ELR (cell line): ENCODE results near the gene ACTC1.

Source experiments
- DNase-seq: peaks from one replicate; pipeline ENCODE4 v3.0.0-alpha.2; 2015; ENCODE audit warnings: low read depth

Gene ACTC1

DNA sequence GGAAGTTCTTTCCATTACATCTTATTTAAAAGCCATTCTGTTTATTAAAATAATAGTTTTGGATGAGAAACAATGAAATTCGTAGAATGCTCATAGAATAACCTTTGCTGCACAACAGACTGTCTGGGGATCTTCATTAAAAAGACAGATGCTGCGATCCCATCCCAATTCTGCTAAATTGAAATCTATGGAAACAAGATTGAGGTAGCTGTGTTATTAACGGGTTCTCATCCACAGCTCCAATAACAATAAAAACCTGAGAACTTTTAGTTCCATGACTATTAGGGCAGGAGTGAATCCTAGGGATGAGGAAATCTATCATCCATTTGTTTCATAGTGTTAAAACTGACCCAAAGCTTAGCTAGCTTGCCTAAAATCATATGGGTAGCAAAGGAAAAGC lies 38.1 kb downstream of the ACTC1 start:
- no peak for DNase-seq

DNA sequence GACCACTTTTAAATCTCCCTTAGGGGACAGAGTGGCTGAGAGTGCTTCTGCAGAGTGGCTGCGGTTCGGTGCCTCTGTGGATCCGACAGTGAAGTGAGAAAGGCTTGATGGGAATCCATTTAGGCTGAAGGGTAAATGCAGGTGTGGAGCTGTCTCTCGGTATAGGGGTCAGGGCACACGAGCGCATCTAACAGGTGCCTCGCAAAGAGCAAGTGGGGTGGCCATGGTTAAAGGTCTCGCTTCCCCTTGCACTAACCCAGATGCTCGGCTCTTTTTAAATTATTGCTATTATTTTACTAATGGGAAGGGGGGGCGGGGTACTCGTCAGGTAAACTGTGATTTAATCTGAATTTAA lies 40.0 kb downstream of the ACTC1 start:
- no peak for DNase-seq

DNA sequence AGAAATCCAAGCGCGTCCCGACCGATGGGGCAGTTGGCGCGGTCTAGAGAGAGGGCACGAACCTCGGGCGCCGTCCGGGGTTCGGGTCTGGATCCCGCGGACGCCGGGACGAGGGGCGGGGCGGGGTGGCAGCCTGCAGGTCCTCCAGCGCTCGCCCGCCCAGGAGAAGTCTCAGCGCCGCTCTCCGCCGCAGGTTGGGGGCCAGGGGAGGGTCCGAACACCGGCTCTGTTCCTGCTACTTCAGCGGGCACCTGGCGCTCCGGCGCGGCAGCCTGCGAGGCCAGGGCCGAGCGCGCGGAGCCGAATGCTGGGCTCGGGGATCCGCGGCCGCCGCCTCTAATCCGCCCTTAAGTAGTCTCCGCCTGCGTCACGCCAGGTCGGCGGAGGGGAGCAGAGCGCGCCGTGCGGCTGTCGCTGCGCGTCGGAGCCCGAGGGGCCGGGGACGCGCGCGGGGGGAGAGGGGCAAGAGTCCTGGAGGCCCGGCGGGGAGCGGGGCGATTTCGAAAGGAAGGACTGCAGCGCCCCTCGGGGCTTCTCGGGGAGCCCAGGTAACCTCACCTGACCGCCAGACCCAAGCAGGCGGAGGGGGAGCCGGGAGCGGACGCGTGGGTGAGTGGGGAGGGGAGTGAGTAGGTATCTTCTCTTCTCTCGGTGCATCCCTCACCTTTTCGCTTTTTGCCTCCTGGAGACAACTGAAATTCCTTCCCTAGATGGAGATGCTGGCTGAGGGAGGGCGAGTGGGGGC lies 40.5 kb downstream of the ACTC1 start, which contains the start of gene GJD2:
GJD2 (minus strand) TSS at position 325 of the 745 bp plus-strand sequence. CDS start 510 bp downstream, outside the sequence.
- DNase-seq, result no peak

DNA sequence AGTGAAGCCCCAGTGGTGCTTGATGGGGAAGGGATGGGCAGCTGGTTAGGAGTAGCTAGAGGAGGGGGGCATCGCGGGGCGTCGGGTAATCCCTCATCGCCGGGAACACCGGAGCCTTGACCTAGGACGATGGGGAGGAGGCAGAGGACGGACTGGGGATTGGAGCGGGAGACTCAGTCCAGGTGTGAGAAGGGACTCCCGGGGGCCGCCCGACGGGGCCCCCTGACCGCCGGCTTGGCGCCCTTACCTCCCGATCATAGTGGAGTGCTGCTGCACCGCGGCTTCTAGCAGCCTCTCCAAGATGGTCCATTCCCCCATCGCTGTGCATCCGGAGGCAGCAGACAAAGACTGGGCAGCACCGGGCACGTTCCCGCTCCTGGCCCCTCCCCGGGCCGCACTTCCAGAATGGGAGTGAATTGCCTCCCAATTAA lies 41.2 kb downstream of the ACTC1 start:
- no peak for DNase-seq

DNA sequence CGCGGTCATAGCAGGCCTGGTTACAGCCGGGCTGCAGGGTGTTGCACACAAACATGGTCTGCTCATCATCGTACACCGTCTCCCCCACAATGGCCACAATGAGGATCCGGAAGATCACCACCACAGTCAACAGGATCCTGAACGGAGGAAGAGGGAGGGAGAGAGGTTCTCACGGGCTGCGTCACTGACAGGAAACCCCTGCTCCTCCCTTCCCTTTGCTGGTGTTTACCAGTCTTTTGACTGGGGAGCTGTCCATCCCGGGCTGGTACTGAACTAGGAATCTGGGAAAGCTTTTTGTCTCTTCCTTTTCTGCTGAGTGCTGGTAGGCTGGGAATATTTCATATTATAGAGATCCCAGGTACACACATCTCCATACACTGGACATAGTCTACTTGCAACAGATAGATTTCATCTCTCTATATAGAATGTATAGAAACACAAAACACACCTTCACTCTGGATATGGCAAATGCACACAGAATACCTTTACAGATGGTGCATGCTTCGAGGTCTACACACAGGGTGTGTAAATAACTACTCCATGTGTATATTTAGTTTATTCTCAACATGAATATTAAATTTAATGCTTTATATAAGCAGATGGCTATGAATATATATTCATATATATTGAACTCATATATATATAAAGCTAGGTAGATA lies 42.0 kb downstream of the ACTC1 start:
- peak; percentile 65 for DNase-seq

- DNase-seq, result no peak
These were observed 45.7 kb downstream of the ACTC1 start for GRCh38 chr15:34749691-34750090.
